Hepatic stellate cell (primary cell): ENCODE results near the gene TBX20.

ENCODE experiments used
- DNase-seq: peaks from one replicate; pipeline ENCODE4 v3.0.0; 2011; ENCODE audit warnings: low spot score

The TBX20 gene

DNA sequence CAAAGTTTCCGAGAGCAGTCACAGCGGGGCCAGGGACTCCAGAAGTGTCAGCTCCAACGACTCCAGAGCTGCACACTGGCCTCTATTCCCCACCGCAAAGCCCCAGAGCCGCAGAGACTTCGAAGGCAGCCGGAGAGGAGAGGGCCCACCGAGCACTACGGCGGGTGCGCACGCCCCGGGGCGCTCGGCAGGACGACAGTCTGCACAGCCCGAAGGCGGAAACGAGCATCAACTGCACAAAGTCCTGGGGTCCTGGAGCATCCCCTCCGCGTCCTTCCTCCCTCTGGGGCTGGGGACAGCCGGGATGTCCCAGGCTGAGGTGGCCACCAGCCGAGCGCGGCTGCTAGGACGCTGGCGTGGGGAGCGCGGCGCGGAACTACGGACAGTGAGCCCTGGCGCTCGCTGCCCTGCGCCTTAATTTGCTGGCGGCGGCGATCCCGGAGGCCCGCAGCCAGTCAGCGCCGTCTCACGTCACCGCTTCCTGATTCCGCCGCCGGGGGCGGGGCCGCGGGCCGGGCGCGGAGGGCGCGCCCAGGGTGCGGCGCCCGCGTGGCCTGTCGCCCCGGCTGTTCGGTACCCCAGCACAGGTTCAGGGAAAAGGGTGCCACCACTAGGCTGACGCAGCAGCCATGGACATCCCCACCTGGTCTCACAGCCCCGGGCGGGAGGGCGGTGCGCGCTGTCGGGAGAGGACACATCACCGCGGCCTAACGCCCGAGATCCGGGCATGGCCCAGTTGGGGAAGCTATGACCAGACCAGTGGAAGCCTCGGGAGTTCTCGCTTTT, at the start of gene TBX20:
Gene TBX20, minus strand, starts transcription at position 391 of the 786 bp plus-strand sequence. CDS start 480 bp downstream, outside the sequence.
- peak; percentile 90 for DNase-seq

DNA sequence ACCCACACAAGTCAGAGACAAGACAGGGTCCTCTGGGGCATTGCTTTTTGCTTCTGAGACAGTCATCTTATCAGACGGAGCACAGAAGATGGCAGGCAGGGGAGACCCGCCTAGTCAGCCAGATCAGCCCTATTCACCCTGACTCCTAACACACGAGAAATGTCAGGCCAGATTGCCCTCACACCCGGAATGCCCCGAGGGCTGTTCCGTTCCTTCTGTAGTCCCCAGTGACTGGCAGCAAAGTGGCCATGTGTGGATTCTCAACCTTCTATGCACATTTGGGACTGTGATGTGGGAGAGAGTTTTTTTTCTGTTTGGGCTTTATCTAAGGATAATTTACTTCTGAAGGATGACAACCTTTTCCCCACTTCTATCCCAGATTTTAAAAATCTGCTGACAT, 35.5 kb upstream of the TBX20 start:
- no peak for DNase-seq

- no peak for DNase-seq
Observed at GRCh38 chr7:35286986-35287385, 33.1 kb upstream of the TBX20 start.

GRCh38 chr7:35286422-35286821, 32.5 kb upstream of the TBX20 start:
- no peak for DNase-seq

DNA sequence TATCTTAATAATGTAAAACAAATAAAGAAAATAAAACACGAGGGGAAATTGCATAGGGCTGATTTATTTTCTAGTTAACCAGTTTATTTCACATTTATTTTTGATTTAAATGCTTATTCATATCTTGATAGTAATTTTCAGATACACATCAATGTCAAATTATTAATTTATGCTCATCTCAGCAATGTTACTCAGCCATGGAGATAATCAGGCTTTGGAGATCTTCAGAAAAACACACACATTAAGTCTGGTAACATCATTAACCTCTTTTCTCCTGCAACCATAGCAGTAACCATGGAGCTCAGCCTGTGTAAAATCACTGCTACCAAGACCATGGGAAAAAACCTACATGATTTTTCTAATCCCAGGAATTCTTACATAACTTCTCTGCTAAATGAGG, 31.9 kb upstream of the TBX20 start:
- no peak for DNase-seq

- DNase-seq, result no peak
Observed at GRCh38 chr7:35280902-35281301, 27.0 kb upstream of the TBX20 start.

DNA sequence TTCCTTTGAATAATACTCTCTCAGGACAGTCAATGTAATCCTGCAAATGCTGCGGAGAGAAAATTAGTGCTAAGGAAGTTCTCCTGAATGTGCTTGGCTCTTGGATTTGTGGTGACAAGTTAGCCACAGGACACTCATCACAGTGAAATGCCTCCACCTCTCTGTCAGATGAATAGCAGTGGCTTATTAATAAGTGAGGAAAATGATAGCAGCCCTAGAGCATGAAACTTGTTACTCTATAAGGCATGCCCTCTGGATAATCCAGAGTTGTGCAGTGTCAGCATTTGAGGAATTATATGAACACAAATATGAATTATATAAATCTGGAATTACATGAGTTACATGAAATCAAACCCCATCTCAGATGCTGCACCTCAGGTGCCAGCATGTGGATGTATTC, 23.5 kb upstream of the TBX20 start:
- no peak for DNase-seq

- no peak for DNase-seq
Observed at GRCh38 chr7:35272246-35272645, 18.3 kb upstream of the TBX20 start.

DNA sequence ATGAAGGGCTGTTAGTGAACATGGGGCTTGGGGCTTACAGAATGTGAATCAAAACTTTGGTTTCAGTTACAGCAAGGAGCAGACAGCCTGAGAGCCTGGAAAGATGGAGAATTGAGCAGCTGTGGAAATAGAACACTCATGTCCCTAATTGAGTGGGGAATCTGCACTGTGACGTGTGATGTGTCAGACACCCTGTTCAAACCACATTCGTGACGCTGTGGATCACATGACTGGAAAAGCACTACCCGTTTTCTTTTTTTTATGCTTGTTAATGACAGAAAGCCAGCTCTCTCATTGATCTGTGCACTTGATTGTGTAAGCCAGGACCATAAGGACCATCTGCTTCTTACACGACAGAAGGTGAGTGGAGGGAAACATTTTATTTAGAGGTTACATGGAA, 15.1 kb upstream of the TBX20 start:
- DNase-seq, result no peak

DNA sequence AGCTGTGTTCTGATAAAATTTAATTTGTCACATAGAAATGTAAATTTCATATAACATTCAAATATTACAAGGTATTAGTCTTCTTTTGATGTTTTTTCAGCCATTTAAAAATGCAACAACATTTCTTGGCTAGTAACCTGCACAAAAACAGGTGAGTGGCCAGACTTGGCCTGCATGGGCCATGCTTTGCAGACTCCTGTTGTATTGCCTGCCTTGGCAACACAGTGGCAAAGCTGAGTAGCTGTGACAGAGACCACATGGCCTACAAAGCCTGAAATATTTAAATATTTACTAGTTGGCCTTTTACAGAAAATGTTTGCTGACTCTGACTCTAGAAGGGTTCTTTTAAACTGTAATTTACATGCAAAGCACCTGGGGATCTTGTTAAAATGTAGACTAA, 13.5 kb upstream of the TBX20 start:
- DNase-seq, result no peak

- DNase-seq, result no peak
Observed at GRCh38 chr7:35263396-35263795, 9.5 kb upstream of the TBX20 start.

- DNase-seq, result no peak
Observed at GRCh38 chr7:35261476-35262285, 7.8 kb upstream of the TBX20 start.

GRCh38 chr7:35261041-35261440, 7.1 kb upstream of the TBX20 start:
- no peak for DNase-seq

- DNase-seq, result no peak
Observed at GRCh38 chr7:35260246-35260645, 6.3 kb upstream of the TBX20 start.

DNA sequence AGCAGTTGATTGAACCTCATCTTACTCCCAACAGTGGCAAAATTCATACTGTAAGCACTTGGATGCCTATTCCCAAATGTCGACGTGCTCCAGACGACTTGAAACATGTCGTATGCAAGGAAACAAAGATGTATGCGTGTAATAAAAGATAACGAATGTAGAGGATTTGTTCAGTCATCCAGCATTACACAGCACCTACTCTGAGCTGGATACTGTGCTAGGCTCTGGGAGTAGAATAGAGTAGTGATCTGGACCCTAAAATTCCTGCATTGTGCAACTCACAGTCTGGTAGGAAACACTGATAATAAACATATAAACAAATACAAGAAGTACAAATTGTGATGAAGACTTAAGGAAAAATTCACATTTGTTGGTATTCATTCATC, 5.6 kb upstream of the TBX20 start:
- DNase-seq, result no peak

GRCh38 chr7:35258868-35259522, 5.1 kb upstream of the TBX20 start:
- DNase-seq, result no peak

- DNase-seq, result no peak
Observed at GRCh38 chr7:35258125-35258867, 4.4 kb upstream of the TBX20 start.

DNA sequence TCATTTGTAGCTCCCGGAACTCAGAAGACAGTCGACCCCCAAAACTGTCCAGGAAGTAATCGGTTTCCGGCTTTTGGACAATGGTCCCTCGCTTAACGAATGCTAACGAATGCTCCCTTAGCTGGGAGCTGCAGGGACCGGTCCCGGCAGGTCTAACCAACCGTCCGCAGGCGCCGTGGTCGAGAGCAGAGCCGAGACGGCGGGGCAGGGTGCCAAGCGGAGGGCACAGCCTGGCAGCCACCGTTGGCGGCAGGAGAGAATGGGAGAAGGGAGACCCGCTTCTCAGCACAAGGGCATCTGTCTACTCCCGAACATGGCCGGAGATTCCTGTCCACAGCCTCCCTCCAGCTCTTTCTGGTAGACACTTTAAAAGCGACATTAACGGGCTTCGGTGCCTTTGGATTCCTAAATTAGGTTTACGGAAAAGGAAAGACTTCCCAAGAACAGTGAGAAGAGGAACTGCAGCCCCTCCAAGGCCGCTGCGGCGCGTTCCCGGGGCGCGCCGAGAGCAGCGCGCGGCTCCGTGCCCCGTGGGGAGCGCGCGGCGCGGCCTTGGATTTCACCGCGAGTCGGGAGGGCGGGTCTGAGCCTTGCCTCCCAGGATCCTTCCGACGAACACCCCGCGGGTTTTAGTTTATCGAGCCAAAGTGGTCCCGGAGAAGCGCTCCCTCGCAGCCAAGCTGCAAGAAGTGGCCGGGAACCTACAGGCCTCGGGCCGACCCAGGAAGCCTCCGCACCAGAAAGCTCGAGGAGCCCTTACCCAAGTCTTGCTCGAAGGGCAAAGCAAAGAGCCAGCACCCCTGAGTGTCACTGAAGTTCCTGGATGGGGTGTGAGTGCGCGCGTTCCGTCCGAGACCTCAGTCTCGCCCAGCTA, 3.6 kb upstream of the TBX20 start:
- no peak for DNase-seq

DNA sequence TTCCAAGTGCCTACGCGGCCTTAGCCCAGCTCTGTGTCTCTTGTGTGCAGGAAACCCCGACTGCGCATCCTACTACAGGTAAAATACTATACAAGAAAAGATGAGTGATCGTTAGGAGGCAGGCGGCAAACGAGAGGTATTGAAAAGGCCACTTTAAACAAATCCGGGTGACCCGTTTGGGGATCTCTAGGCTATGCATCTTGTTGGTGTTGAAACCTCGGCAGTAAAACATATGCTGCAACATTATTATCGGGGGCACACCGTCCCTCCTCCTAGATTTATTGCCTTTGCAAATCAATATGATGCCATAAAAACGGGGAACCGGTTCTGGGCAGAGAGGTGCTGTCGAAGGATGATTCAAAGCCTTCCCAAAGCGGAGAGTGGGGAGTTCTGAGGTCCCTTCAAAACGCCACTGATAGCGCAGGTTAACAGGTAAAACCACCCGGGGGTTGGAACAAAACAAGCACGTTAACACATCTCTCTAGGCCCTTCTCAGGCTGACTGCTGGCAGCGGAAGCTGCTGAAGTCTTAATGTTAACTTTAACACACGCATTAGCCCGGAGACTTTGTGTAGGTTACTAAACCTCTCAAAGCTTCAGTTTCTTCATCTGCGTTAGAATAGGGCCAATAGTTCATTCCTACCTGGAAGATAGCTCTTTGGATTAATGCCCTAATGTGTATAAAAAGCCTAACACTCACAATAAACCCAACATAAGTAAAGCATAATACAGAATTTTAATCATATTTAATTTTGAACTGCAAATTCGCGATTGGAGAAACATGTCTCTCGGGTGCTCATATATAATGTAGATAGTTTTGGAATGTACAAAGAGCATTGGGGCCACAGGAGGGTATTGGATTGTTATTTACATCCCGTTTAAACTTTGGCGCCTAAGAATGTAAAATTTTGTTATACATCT, 2.6 kb upstream of the TBX20 start:
- no peak for DNase-seq
